ENCODE measurements around the gene TMTC1. TPM values are rescaled to one million over a fixed set of nuclear protein-coding genes. Genes with fewer than 3 reads are reported as not detected.
"Not testable (repeated sequence)": the region's sequence is repeated elsewhere in the genome, so short reads cannot be mapped to it uniquely, and the experiment has no call there.

Gene TMTC1
- total RNA-seq, 1 donor from 2014 or later: 24.8 TPM

DNA sequence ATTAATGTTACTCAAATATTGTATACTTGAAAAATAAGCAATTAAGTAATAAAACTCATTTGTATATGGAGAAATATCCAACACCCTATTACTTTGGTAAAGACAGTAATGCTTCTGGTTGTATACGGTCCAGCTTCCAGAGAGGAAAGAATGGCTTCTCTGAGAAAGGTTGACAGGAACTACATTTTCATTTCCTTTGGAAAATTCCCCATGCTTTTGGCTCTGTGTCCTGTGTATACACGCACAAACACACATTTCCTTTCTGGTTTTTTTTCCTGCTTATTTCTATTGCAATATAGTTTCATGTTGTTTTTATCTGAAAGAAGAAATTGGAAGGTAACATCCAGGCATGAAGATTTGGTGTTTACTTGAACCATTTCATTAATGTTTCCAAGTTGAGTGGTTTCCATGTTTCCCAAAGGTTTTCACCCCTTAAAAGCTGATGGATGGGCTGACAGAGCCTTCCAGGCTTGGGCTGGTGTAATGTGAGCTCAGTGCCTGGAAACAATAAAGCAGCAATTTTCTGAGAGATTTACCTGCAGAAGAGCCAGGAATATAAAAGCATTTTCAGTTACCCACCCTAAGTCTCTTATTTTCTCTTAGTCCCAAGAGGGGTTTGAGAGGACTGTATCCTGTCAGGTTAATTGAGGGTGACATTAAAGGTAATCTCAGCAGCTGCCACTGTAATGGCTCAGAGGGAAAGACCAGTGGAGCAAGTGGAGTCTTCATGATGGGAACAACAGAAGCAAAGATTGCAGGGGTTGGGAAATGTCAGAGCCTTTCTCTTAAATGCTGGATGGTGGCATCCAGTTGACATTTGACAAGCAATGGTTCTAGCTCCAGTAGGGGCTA is 33.4 kb upstream of the TMTC1 start:
- H3K9me3 ChIP-seq: no peaks in the 10 kb centered on the region
- TF ChIP-seq, protein P1, sequence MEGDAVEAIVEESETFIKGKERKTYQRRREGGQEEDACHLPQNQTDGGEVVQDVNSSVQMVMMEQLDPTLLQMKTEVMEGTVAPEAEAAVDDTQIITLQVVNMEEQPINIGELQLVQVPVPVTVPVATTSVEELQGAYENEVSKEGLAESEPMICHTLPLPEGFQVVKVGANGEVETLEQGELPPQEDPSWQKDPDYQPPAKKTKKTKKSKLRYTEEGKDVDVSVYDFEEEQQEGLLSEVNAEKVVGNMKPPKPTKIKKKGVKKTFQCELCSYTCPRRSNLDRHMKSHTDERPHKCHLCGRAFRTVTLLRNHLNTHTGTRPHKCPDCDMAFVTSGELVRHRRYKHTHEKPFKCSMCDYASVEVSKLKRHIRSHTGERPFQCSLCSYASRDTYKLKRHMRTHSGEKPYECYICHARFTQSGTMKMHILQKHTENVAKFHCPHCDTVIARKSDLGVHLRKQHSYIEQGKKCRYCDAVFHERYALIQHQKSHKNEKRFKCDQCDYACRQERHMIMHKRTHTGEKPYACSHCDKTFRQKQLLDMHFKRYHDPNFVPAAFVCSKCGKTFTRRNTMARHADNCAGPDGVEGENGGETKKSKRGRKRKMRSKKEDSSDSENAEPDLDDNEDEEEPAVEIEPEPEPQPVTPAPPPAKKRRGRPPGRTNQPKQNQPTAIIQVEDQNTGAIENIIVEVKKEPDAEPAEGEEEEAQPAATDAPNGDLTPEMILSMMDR (IDR thresholded peaks at IDR 0.05): no peak
- no peak overlapping the region for H3K27ac ChIP-seq
- intact Hi-C loops (cut with DNase I): no loop called here
- no peak for DNase-seq
- no peak overlapping the region for H3K4me3 ChIP-seq
- no peaks in the 10 kb centered on the region for H3K4me1 ChIP-seq
- H3K36me3 ChIP-seq: no peaks in the 10 kb centered on the region
- ATAC-seq: no peak
- H3K27me3 ChIP-seq (ENCODE audit: low read depth): no peaks in the 10 kb centered on the region

DNA sequence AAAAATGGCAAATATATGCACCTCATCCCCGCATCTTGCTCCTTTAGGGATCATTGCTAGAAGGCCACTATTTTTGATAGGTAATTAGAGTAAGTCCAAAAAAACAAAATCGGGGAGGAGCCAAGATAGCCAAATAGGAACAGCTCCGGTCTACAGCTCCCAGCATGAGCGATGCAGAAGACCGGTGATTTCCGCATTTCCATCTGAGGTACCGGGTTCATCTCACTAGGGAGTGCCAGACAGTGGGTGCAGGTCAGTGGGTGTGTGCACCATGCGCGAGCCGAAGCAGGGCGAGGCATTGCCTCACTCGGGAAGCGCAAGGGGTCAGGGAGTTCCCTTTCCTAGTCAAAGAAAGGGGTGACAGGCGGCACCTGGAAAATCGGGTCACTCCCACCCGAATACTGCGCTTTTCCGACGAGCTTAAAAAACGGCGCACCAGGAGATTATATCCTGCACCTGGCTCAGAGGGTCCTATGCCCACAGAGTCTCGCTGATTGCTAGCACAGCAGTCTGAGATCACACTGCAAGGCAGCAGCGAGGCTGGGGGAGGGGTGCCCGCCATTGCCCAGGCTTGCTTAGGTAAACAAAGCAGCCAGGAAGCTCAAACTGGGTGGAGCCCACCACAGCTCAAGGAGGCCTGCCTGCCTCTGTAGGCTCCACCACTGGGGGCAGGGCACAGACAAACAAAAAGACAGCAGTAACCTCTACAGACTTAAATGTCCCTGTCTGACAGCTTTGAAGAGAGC is 26.0 kb upstream of the TMTC1 start:
- intact Hi-C loops (cut with DNase I): not testable (repeated sequence)

DNA sequence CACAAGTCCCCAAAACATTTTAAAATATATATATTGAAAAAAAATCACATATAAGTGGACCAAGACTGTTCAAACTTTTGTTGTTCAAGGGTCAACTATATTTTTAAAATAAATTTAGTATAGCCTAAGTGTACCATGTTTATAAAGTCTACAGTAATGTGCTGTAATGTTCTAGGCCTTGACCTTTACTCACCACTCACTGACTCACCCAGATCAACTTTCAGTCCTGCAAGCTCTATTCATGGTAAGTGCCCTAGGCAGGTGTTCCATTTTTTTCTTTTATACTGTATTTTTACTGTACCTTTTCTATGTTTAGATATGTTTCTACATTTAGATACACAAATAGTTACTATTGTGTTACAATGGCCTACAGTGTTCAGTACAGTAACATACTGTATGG is 23.4 kb upstream of the TMTC1 start:
- DNase-seq: no peak
- Histone ChIP-seq H3K4me3 (no peak overlapping the region), H3K27me3 (ENCODE audit: low read depth) (no peaks in the 10 kb centered on the region), H3K4me1 (no peaks in the 10 kb centered on the region), H3K9me3 (no peaks in the 10 kb centered on the region), H3K36me3 (no peaks in the 10 kb centered on the region), H3K27ac (no peak overlapping the region)
- ATAC-seq: no peak
- intact Hi-C loops (cut with DNase I): no loop called here
- TF ChIP-seq, protein P1 (IDR thresholded peaks at IDR 0.05): no peak

More for the DNA sequence above, 26.0 kb upstream of the TMTC1 start:
- not testable (repeated sequence) for H3K4me3 ChIP-seq; H3K4me1 ChIP-seq; ATAC-seq; DNase-seq; H3K27ac ChIP-seq; H3K36me3 ChIP-seq; H3K9me3 ChIP-seq; H3K27me3 ChIP-seq (ENCODE audit: low read depth)

DNA sequence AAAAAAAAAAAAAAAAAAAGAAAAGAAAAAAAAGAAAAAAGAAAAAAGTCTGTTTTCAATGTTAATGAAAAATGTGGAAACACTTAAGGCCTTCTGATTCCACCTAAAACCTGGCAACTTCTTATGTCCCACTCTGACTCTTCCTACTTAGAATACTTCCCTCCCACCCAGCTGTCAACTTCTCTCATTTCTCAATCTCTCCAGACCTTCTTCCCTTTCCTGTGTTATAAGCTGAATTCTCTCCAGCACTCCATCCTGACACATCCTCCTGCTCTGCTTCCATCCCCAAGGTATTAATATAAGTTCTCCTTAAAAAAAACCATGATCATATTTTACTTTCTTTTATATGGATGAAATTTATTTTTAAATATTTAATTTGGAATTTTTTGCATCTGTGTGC is 20.3 kb upstream of the TMTC1 start:
- no peak for DNase-seq
- H3K9me3 ChIP-seq: no peaks in the 10 kb centered on the region
- TF ChIP-seq, protein P1 (IDR thresholded peaks at IDR 0.05): no peak

DNA sequence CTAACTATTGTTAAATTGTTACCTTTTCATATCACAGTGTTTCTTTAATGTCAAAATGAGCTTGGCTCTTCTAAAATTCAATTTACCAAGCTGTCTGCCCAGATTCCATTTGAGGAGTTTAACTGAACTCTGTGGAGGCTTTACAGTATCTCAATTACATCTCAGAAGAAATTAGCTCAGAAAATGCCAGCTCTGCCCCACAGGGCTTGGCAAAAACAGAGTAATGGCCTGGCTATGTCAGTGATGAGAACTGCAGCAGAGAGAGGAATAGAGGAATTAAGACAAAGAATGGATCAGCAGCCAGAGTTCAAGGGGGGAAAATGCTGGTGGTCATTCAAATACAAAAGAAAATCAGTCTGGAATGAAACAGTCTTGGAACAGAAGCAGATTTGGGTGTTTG is 15.8 kb upstream of the TMTC1 start:
- Histone ChIP-seq H3K9me3 (no peaks in the 10 kb centered on the region), H3K27me3 (ENCODE audit: low read depth) (peaks cover 4% of the 10 kb centered on the region), H3K36me3 (no peaks in the 10 kb centered on the region), H3K27ac (no peak overlapping the region), H3K4me3 (no peak overlapping the region), H3K4me1 (no peaks in the 10 kb centered on the region)
- intact Hi-C loops (cut with DNase I): no loop called here
- TF ChIP-seq, protein P1 (IDR thresholded peaks at IDR 0.05): no peak
- ATAC-seq (no peak), DNase-seq (no peak)

More for the DNA sequence above, 20.3 kb upstream of the TMTC1 start:
- Histone ChIP-seq H3K36me3 (no peaks in the 10 kb centered on the region), H3K4me1 (no peaks in the 10 kb centered on the region), H3K4me3 (no peak overlapping the region), H3K27me3 (ENCODE audit: low read depth) (no peaks in the 10 kb centered on the region), H3K27ac (no peak overlapping the region)
- no peak for ATAC-seq
- intact Hi-C loops (cut with DNase I): no loop called here

Measured in lower lobe of right lung (tissue), 2 donors.